Parathyroid adenoma (tissue), 2 donors: Measurements from ENCODE around the gene IGSF9.

Source experiments
- H2AFZ ChIP-seq: fragments of 300-600 bp; sonication (generic); one replicate; pipeline ENCODE4 v1.7.0; 2017; ENCODE audit warnings: antibody characterized with exemption, mild to moderate bottlenecking
- H3K27ac ChIP-seq: fragments of 300-600 bp; sonication (generic); one replicate; pipeline ENCODE4 v1.7.0; 2017
- H3K27me3 ChIP-seq: fragments of 300-600 bp; sonication (generic); one replicate; pipeline ENCODE4 v1.7.0; 2017; ENCODE audit warnings: low read length; ENCODE audit not compliant: control insufficient read depth, insufficient read depth
- H3K36me3 ChIP-seq: fragments of 300-600 bp; sonication (generic); one replicate; pipeline ENCODE4 v1.7.0; 2017; ENCODE audit warnings: low read length; ENCODE audit not compliant: control insufficient read depth, insufficient read depth
- H3K4me1 ChIP-seq: fragments of 300-600 bp; sonication (generic); one replicate; pipeline ENCODE4 v1.7.0; 2017; ENCODE audit warnings: control low read depth
- H3K4me2 ChIP-seq: fragments of 300-600 bp; sonication (generic); one replicate; pipeline ENCODE4 v1.7.0; 2017; ENCODE audit warnings: low read length
- H3K4me3 ChIP-seq: fragments of 300-600 bp; sonication (generic); one replicate; pipeline ENCODE4 v1.7.0; 2017; ENCODE audit warnings: low read depth, low read length
- H3K79me2 ChIP-seq: fragments of 300-600 bp; sonication (generic); one replicate; pipeline ENCODE4 v1.7.0; 2017; ENCODE audit warnings: control low read depth
- H3K9ac ChIP-seq: fragments of 300-600 bp; sonication (generic); one replicate; pipeline ENCODE4 v1.7.0; 2017; ENCODE audit warnings: mild to moderate bottlenecking
- H3K9me3 ChIP-seq: fragments of 300-600 bp; sonication (generic); one replicate; pipeline ENCODE4 v1.7.0; 2017; ENCODE audit warnings: low read length; ENCODE audit not compliant: control insufficient read depth
- CTCF ChIP-seq: fragments of 300-600 bp; sonication (generic); IDR thresholded peaks from one replicate; pipeline ENCODE4 v1.7.0; 2017; ENCODE audit warnings: antibody characterized with exemption, mild to moderate bottlenecking
- donor health status: primary hyperparathyroidism.

Gene IGSF9

GRCh38 chr1:159936273-159936904 is 9.0 kb downstream of the IGSF9 start:
- no peaks in the 10 kb centered on the region for H3K79me2 ChIP-seq
- no peaks in the 10 kb centered on the region for H3K27me3 ChIP-seq
- TF ChIP-seq CTCF, result peak; percentile 86
- H3K4me3 ChIP-seq, result no peak overlapping the region
- peaks cover 4% of the 10 kb centered on the region for H3K4me1 ChIP-seq
- no peaks in the 10 kb centered on the region for H3K36me3 ChIP-seq
- H3K9me3 ChIP-seq, result no peaks in the 10 kb centered on the region
- H3K4me2 ChIP-seq, result no peak overlapping the region
- H3K9ac ChIP-seq, result no peak overlapping the region
- no peak overlapping the region for H2AFZ ChIP-seq
- no peak overlapping the region for H3K27ac ChIP-seq

- no peak for TF ChIP-seq CTCF
- Histone ChIP-seq H3K4me1 (peaks cover 4% of the 10 kb centered on the region), H3K36me3 (no peaks in the 10 kb centered on the region), H2AFZ (no peak overlapping the region), H3K9ac (no peak overlapping the region), H3K27ac (no peak overlapping the region), H3K27me3 (no peaks in the 10 kb centered on the region), H3K9me3 (no peaks in the 10 kb centered on the region), H3K4me2 (no peak overlapping the region), H3K4me3 (no peak overlapping the region), H3K79me2 (no peaks in the 10 kb centered on the region)
Measured at GRCh38 chr1:159935719-159936272, 9.6 kb downstream of the IGSF9 start.

- no peaks in the 10 kb centered on the region for H3K27me3 ChIP-seq
- no peak overlapping the region for H2AFZ ChIP-seq
- H3K4me2 ChIP-seq, result no peak overlapping the region
- H3K79me2 ChIP-seq, result no peaks in the 10 kb centered on the region
- no peak overlapping the region for H3K4me3 ChIP-seq
- no peaks in the 10 kb centered on the region for H3K36me3 ChIP-seq
- H3K27ac ChIP-seq, result no peak overlapping the region
- no peaks in the 10 kb centered on the region for H3K9me3 ChIP-seq
- TF ChIP-seq CTCF, result no peak
- peaks cover 4% of the 10 kb centered on the region for H3K4me1 ChIP-seq
- H3K9ac ChIP-seq, result no peak overlapping the region
Measured at GRCh38 chr1:159935305-159935704, 10.1 kb downstream of the IGSF9 start.

- no peak for TF ChIP-seq CTCF
- no peak overlapping the region for H3K27ac ChIP-seq
- no peak overlapping the region for H3K4me3 ChIP-seq
- H3K79me2 ChIP-seq, result no peaks in the 10 kb centered on the region
- H3K9me3 ChIP-seq, result no peaks in the 10 kb centered on the region
- H3K4me1 ChIP-seq, result no peaks in the 10 kb centered on the region
- no peak overlapping the region for H3K9ac ChIP-seq
- H3K36me3 ChIP-seq, result no peaks in the 10 kb centered on the region
- no peak overlapping the region for H2AFZ ChIP-seq
- H3K27me3 ChIP-seq, result no peaks in the 10 kb centered on the region
- no peak overlapping the region for H3K4me2 ChIP-seq
Measured at GRCh38 chr1:159934136-159935039, 11.0 kb downstream of the IGSF9 start.
